A673 (cell line): ENCODE results near the gene PACS1.

Experiments
- CTCF ChIP-seq: fragments of 300-800, 200-600 bp; sonication (generic); conservative IDR thresholded peaks from 2 replicates; pipeline ENCODE4 v1.5.1; 2017; ENCODE audit warnings: low read depth, mild to moderate bottlenecking, antibody characterized with exemption, low read length, moderate library complexity, mixed read lengths
- EZH2 ChIP-seq: fragments of 200-600 bp; sonication (generic); IDR thresholded peaks from 2 replicates; pipeline ENCODE4 v1.6.1; 2017; ENCODE audit warnings: borderline replicate concordance, low read depth, mild to moderate bottlenecking, mixed read lengths, antibody characterized with exemption, low read length; ENCODE audit not compliant: poor library complexity, severe bottlenecking

GRCh38 chr11:66116576-66117361 lies 46.7 kb downstream of the PACS1 start:
- TF ChIP-seq CTCF, result no peak
- TF ChIP-seq EZH2, result no peak
